Epithelial cell of proximal tubule (primary cell): ENCODE measurements around the gene BICDL1. TPM values are rescaled to one million over a fixed set of nuclear protein-coding genes. Genes with fewer than 3 reads are reported as not detected.
A peak's percentile ranks its signal among the peaks of the same experiment; 100 is the strongest.
"Not testable (repeated sequence)": the region's sequence is repeated elsewhere in the genome, so short reads cannot be mapped to it uniquely, and the experiment has no call there.

Source experiments
- DNase-seq: peaks from one replicate; pipeline ENCODE4 v3.0.0-alpha.2; 2011; ENCODE audit warnings: low read depth
- H3K4me3 ChIP-seq: 2 replicates; pipeline ENCODE4 v1.5.1; 2011; ENCODE audit warnings: low read depth, mild to moderate bottlenecking, low read length
- total RNA-seq: library from RNA; depleted of rRNA; stranded (reverse); fragments of >200 nt; gene quantifications from 2 replicates; pipeline ENCODE4 v1.2.3, GENCODE V29; 2015
- TF ChIP-seq, protein P1 (sequence below): conservative IDR thresholded peaks from 2 replicates; pipeline ENCODE4 v1.5.1; 2012; ENCODE audit warnings: low read depth, mild to moderate bottlenecking, low read length

The BICDL1 gene
- total RNA-seq, 1 donor from 2014 or later = 4.6 TPM

DNA sequence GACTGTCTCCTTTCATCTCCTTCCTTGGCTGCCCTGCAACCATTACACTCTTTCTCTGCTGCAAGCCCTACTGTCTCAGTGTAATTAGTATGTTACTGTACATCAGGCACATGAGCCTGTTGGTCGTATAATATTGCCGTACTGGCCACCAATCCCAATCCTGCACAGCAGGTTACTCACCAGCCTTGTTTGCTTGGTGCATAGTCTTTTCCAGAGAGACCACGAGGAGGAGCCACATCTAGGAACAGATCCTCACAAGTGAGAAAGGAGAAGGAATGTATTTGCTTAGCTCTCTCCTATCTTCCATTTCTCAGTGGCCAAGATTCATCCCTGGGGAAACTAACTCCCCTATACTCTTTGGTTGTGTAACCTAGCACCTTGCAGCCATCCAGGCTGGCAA, 33.0 kb upstream of the BICDL1 start:
- H3K4me3 ChIP-seq = no peak overlapping the region
- DNase-seq = no peak
- TF ChIP-seq, protein P1, sequence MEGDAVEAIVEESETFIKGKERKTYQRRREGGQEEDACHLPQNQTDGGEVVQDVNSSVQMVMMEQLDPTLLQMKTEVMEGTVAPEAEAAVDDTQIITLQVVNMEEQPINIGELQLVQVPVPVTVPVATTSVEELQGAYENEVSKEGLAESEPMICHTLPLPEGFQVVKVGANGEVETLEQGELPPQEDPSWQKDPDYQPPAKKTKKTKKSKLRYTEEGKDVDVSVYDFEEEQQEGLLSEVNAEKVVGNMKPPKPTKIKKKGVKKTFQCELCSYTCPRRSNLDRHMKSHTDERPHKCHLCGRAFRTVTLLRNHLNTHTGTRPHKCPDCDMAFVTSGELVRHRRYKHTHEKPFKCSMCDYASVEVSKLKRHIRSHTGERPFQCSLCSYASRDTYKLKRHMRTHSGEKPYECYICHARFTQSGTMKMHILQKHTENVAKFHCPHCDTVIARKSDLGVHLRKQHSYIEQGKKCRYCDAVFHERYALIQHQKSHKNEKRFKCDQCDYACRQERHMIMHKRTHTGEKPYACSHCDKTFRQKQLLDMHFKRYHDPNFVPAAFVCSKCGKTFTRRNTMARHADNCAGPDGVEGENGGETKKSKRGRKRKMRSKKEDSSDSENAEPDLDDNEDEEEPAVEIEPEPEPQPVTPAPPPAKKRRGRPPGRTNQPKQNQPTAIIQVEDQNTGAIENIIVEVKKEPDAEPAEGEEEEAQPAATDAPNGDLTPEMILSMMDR = no peak

DNA sequence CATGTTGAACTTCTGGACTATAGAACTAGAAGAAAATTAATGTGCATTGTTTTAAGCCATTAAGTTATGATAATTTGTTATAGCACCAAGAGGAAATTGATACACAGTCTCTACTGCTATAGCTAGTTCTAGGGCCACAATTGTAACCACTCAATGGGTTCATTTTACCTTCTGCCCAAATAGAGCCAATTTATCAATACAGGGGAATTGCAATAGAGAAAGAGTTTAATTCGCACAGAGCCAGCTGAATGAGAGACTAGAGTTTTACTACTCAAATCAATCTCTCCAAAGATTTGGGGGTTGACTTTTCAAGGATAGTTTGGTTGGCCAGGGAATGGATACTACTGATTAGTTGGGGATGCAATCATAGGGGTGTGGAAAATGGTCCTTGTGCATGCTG, 31.9 kb upstream of the BICDL1 start:
- TF ChIP-seq, protein P1 = no peak
- DNase-seq = no peak
- no peak overlapping the region for H3K4me3 ChIP-seq

DNA sequence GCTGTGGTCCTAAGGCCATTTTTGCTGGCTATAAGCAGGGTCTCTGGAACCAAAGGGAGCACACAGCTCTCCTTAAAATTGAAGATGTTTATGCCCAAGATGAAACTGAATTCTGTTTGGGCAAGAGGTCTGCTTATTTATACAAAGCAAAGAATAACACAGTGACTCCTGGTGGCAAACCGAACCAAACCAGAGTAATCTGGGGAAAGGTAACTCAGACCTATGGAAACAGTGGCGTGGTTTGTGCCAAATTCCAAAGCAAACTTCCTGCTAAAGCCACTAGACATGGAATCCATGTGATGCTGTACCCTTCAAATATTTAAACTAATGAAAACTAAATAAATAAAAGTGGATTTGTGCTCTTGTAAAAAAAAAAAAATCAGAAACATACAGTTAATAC, 29.6 kb upstream of the BICDL1 start:
- no peak overlapping the region for H3K4me3 ChIP-seq
- DNase-seq = no peak
- TF ChIP-seq, protein P1 = peak; percentile 16

- no peak overlapping the region for H3K4me3 ChIP-seq
- no peak for DNase-seq
- TF ChIP-seq, protein P1 = no peak
Observed at GRCh38 chr12:119964123-119964522, 24.9 kb upstream of the BICDL1 start.

GRCh38 chr12:119964929-119965328, 24.1 kb upstream of the BICDL1 start:
- H3K4me3 ChIP-seq = no peak overlapping the region
- TF ChIP-seq, protein P1 = no peak
- DNase-seq = peak; percentile 43

DNA sequence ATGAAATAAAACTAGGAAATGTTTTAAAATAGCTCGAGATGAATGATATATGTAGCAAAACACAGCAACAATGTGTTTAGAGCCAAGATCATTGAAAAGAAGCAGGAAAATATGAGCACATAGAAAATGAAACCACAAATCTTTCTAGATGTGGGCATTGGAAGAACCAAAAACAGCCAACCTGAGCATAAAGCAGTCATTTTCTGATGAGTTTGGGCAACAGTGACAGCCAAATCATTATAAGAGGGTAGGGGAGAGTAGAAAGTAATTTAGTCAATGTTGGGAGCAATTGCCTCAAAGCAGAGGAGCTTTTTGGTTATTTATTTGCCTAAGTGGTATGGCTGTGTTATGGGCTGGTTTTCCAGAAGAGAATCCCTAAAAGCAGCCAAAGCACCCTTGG, 8.8 kb upstream of the BICDL1 start:
- H3K4me3 ChIP-seq = no peak overlapping the region
- TF ChIP-seq, protein P1 = no peak
- DNase-seq = no peak

GRCh38 chr12:119980702-119981101, 8.3 kb upstream of the BICDL1 start:
- H3K4me3 ChIP-seq, DNase-seq: not testable (repeated sequence)

- no peak for DNase-seq
- TF ChIP-seq, protein P1 = no peak
- H3K4me3 ChIP-seq = peak overlapping the region; percentile 49
Observed at GRCh38 chr12:119989361-119989730, 310 bp downstream of the BICDL1 start.
